B cell (primary cell): ENCODE measurements around the gene MIPEP. TPM values are rescaled to one million over a fixed set of nuclear protein-coding genes. Genes with fewer than 3 reads are reported as not detected.
"Not testable (repeated sequence)": the region's sequence is repeated elsewhere in the genome, so short reads cannot be mapped to it uniquely, and the experiment has no call there.

Experiments
- ATAC-seq: fragments of 200-7000 bp; cut with Tn5 transposase; one replicate; pipeline ENCODE4 v1.10.0; 2021; ENCODE audit warnings: low read depth, mild to moderate bottlenecking, moderate number of reproducible peaks, moderate library complexity
- CTCF ChIA-PET: fragments of 350-600 bp; sonication (Branson Sonifier 250); formaldehyde crosslinking; loops from one replicate; lab custom pipeline; 2021; ENCODE audit warnings: antibody characterized with exemption, inconsistent platforms; lab: Charles Lee
- POLR2A ChIA-PET: fragments of 350-600 bp; sonication (Branson Sonifier 250); formaldehyde crosslinking; loops from one replicate; lab custom pipeline; 2021; ENCODE audit warnings: antibody characterized with exemption; lab: Charles Lee
- DNase-seq: peaks from one replicate; pipeline ENCODE4 v3.0.0; 2013
- H2AFZ ChIP-seq: 2 replicates; pipeline ENCODE4 v1.6.1; 2012; ENCODE audit warnings: mild to moderate bottlenecking, low read depth, low read length; ENCODE audit not compliant: insufficient read depth, poor library complexity, severe bottlenecking
- H3K27ac ChIP-seq, 2 donors: 1 replicate in 1 of 2; 2 replicates in 1 of 2; pipeline ENCODE4 v1.5.1; 2012 to 2013; ENCODE audit warnings: low read length in 2 of 2, mild to moderate bottlenecking in 2 of 2, moderate library complexity in 1 of 2
- H3K27me3 ChIP-seq, 4 experiments: fragments of 200-600 bp in 1 of 4; sonication (generic) in 1 of 4; replicated peaks in 1 of 4; 1 replicate in 2 of 4; 2 replicates in 2 of 4; pipeline versions ENCODE4 v1.6.1 to v1.7.0; 2013 to 2016; ENCODE audit warnings: low read length in 3 of 4, mild to moderate bottlenecking in 2 of 4, mixed read lengths in 1 of 4, moderate library complexity in 1 of 4; ENCODE audit not compliant: insufficient read depth in 4 of 4, control insufficient read depth in 3 of 4; ENCODE audit errors: control extremely low read depth in 1 of 4
- H3K36me3 ChIP-seq, 2 experiments: replicated peaks in 1 of 2; 1 replicate in 1 of 2; 2 replicates in 1 of 2; pipeline versions ENCODE4 v1.6.1 to v1.7.1; 2013; ENCODE audit warnings: low read length in 1 of 2; ENCODE audit not compliant: insufficient read depth in 2 of 2, control insufficient read depth in 1 of 2; ENCODE audit errors: control extremely low read depth in 1 of 2, extremely low read depth in 1 of 2
- H3K4me1 ChIP-seq, 2 donors: fragments of 200-600 bp in 1 of 2; sonication (generic) in 1 of 2; 1 replicate in 1 of 2; 2 replicates in 1 of 2; pipeline versions ENCODE4 v1.5.1 to v1.6.1; 2013 to 2017; ENCODE audit warnings: low read length in 2 of 2; ENCODE audit not compliant: control insufficient read depth in 2 of 2, insufficient read depth in 2 of 2
- H3K4me2 ChIP-seq: replicated peaks from 2 replicates; pipeline ENCODE3; 2012; ENCODE audit warnings: mild to moderate bottlenecking, low read depth, low read length; ENCODE audit not compliant: poor library complexity, severe bottlenecking
- H3K4me3 ChIP-seq, 5 experiments: fragments of 200-600 bp in 1 of 5; sonication (generic) in 1 of 5; 1 replicate in 3 of 5; 2 replicates in 2 of 5; pipeline versions ENCODE4 v1.5.1 to v1.7.0; 2011 to 2016; ENCODE audit warnings: low read length in 4 of 5, mild to moderate bottlenecking in 4 of 5, low read depth in 2 of 5, control low read depth in 1 of 5, moderate library complexity in 1 of 5; ENCODE audit not compliant: insufficient read depth in 1 of 5; ENCODE audit errors: control extremely low read depth in 1 of 5, extremely low read depth in 1 of 5
- H3K79me2 ChIP-seq: fragments of 200-600 bp; sonication (generic); one replicate; pipeline ENCODE4 v1.6.0; 2016; ENCODE audit warnings: low read length; ENCODE audit not compliant: control insufficient read depth, insufficient read depth
- H3K9ac ChIP-seq: fragments of 200-600 bp; sonication (generic); 2 replicates; pipeline ENCODE4 v1.6.1; 2017; ENCODE audit warnings: mild to moderate bottlenecking, low read length, moderate library complexity
- H3K9me3 ChIP-seq, 3 donors: one replicate each; pipeline versions ENCODE4 v1.6.1 to v1.7.1; 2013; ENCODE audit warnings: low read length in 2 of 3; ENCODE audit not compliant: control insufficient read depth in 2 of 3, insufficient read depth in 1 of 3; ENCODE audit errors: control extremely low read depth in 1 of 3
- H4K20me1 ChIP-seq: 2 replicates; pipeline ENCODE4 v1.6.0; 2012; ENCODE audit warnings: mild to moderate bottlenecking, low read length; ENCODE audit not compliant: insufficient read depth, control insufficient read depth, poor library complexity, severe bottlenecking
- H3K27ac Mint-ChIP-seq: one replicate; pipeline ENCODE4 v1.8.0; 2021; ENCODE audit warnings: mixed read lengths
- H3K27me3 Mint-ChIP-seq: one replicate; pipeline ENCODE4 v1.8.0; 2021; ENCODE audit warnings: mixed read lengths
- H3K4me1 Mint-ChIP-seq: one replicate; pipeline ENCODE4 v1.8.0; 2021; ENCODE audit warnings: mixed read lengths
- H3K4me3 Mint-ChIP-seq: one replicate; pipeline ENCODE4 v1.8.0; 2021; ENCODE audit warnings: mixed read lengths
- H3K9me3 Mint-ChIP-seq: one replicate; pipeline ENCODE4 v1.8.0; 2022; ENCODE audit warnings: mixed read lengths; ENCODE audit not compliant: insufficient read depth
- CTCF ChIP-seq: fragments of 200-600 bp; IDR thresholded peaks from one replicate; pipeline ENCODE4 v1.8.0; 2022; ENCODE audit warnings: antibody characterized with exemption, mild to moderate bottlenecking
- EZH2 ChIP-seq: IDR thresholded peaks from 2 replicates; pipeline ENCODE4 v1.6.1; 2012; ENCODE audit warnings: borderline replicate concordance, low read depth, mild to moderate bottlenecking, moderate library complexity, low read length; ENCODE audit not compliant: insufficient read depth, poor library complexity, severe bottlenecking
- WGBS: methylation state at CpG from one replicate; pipeline ENCODE4 v1.1.5; 2013; ENCODE audit warnings: missing lambda C conversion rate; ENCODE audit not compliant: insufficient coverage; 5-methylcytosine and 5-hydroxymethylcytosine counted together
- intact Hi-C: fragments of 100-400 bp; cut with micrococcal nuclease; formaldehyde crosslinking; loops from one replicate; pipeline ENCODE4 v1.10.0; 2022
- polyA plus RNA-seq: library from polyadenylated mRNA; depleted of rRNA; stranded (reverse); fragments of >200 nt; gene quantifications from 2 replicates; pipeline ENCODE4 v1.2.3, GENCODE V29; 2012
- total RNA-seq, 2 donors: library from RNA; stranded (reverse); fragments of 120-200 nt in 1 of 2; gene quantifications; 1 replicate in 1 of 2; 2 replicates in 1 of 2; pipeline versions ENCODE4 v1.2.3 to v1.2.4, GENCODE V29; 2013 to 2022

MIPEP gene
- total and polyA plus RNA-seq, 2 donors (not counting 1 experiment from before 2014, with no cell fraction given): 6.2 to 16.9 TPM

GRCh38 chr13:23899555-23899954, 10.4 kb upstream of the MIPEP start:
- no peaks in the 10 kb centered on the region for H3K79me2 ChIP-seq
- no CpG with 5 or more reads among the region's 4 CpGs for WGBS
- H3K27ac ChIP-seq: no peak overlapping the region
- CTCF ChIA-PET: interaction anchor here (0.6 to 3.7 kb wide), 8 partner anchors 10 to 492 kb away, joined by 3 to 28 read pairs (median 4); partner anchors contain the start of gene MIPEP
- H4K20me1 ChIP-seq: no peaks in the 10 kb centered on the region
- no peaks in the 10 kb centered on the region for H3K36me3 ChIP-seq
- TF ChIP-seq CTCF (peak; percentile 72), EZH2 (no peak)
- no peak overlapping the region for H3K9ac ChIP-seq
- H3K4me2 ChIP-seq: no peak overlapping the region
- peaks cover 4% of the 10 kb centered on the region for H3K4me1 Mint-ChIP-seq
- no peaks in the 10 kb centered on the region for H3K9me3 ChIP-seq
- DNase-seq (peak; percentile 41), ATAC-seq (peak; percentile 62)
- H3K4me3 Mint-ChIP-seq: no peak overlapping the region
- intact Hi-C loops: loop anchor here (1.0 kb wide), 1 partner anchor 433 kb away; no protein-coding TSS in a partner anchor
- no peak overlapping the region for H2AFZ ChIP-seq
- POLR2A ChIA-PET: no interaction called here
- H3K4me1 ChIP-seq: peaks cover 9% of the 10 kb centered on the region in 2 donors
- peaks cover 0 to 36% (median 28%) of the 10 kb centered on the region in 4 experiments for H3K27me3 ChIP-seq
- H3K9me3 Mint-ChIP-seq: no peaks in the 10 kb centered on the region
- no peak overlapping the region for H3K27ac Mint-ChIP-seq
- no peak overlapping the region for H3K4me3 ChIP-seq
- peaks cover 23% of the 10 kb centered on the region for H3K27me3 Mint-ChIP-seq

GRCh38 chr13:23898101-23898500, 8.9 kb upstream of the MIPEP start:
- Histone ChIP-seq H3K9ac (no peak overlapping the region), H4K20me1 (no peaks in the 10 kb centered on the region), H3K9me3 (no peaks in the 10 kb centered on the region), H3K4me2 (no peak overlapping the region), H3K4me1 (peaks cover 0 to 1% of the 10 kb centered on the region in 2 donors), H3K27me3 (peaks cover 0 to 21% (median 15%) of the 10 kb centered on the region in 4 experiments), H2AFZ (no peak overlapping the region), H3K4me3 (no peak overlapping the region), H3K27ac (no peak overlapping the region), H3K79me2 (no peaks in the 10 kb centered on the region), H3K36me3 (no peaks in the 10 kb centered on the region)
- no peak for DNase-seq
- Mint-ChIP-seq H3K4me3 (no peak overlapping the region), H3K4me1 (peaks cover 2% of the 10 kb centered on the region), H3K9me3 (no peaks in the 10 kb centered on the region), H3K27me3 (peaks cover 19% of the 10 kb centered on the region), H3K27ac (no peak overlapping the region)
- ChIA-PET CTCF (interaction anchor here (3.2 to 3.7 kb wide), 2 partner anchors 8 to 431 kb away, joined by 23 to 28 read pairs; partner anchors contain the start of gene MIPEP), POLR2A (no interaction called here)
- WGBS: 93% methylated on average over 5 of the region's 8 CpGs
- intact Hi-C loops: no loop called here
- ATAC-seq: no peak
- TF ChIP-seq EZH2 (no peak), CTCF (no peak)

GRCh38 chr13:23897452-23897919, 8.3 kb upstream of the MIPEP start, which contains the start of gene C1QTNF9B:
C1QTNF9B (minus strand) TSS chr13:23897502.
- DNase-seq, H4K20me1 ChIP-seq, H3K9me3 ChIP-seq, H3K4me1 Mint-ChIP-seq, H3K4me2 ChIP-seq, H3K4me1 ChIP-seq, H3K9ac ChIP-seq, H3K4me3 Mint-ChIP-seq, H3K36me3 ChIP-seq, POLR2A ChIA-PET, H3K79me2 ChIP-seq, H3K4me3 ChIP-seq, H3K9me3 Mint-ChIP-seq, H3K27ac Mint-ChIP-seq, H3K27ac ChIP-seq, intact Hi-C loops, H2AFZ ChIP-seq, ATAC-seq: not testable (repeated sequence)
- H3K27me3 Mint-ChIP-seq: peaks cover 13% of the 10 kb centered on the region
- CTCF ChIA-PET: interaction anchor here (3.2 to 3.7 kb wide), 2 partner anchors 8 to 430 kb away, joined by 23 to 28 read pairs; partner anchors contain the start of gene MIPEP
- H3K27me3 ChIP-seq: peaks cover 0 to 15% (median 9%) of the 10 kb centered on the region in 4 experiments
- WGBS: 82% methylated on average over 2 of the region's 3 CpGs
